ENCODE data around the gene MAST4. TPM values are rescaled to one million over a fixed set of nuclear protein-coding genes. Genes with fewer than 3 reads are reported as not detected.

MAST4 gene
- polyA plus RNA-seq (2011; rRNA removed) (11.6 and 13.2 TPM in 2 replicates), polyA minus RNA-seq (2011; rRNA and poly(A)+ RNA removed) (55.3 and 72.5 TPM in 2 replicates)

DNA sequence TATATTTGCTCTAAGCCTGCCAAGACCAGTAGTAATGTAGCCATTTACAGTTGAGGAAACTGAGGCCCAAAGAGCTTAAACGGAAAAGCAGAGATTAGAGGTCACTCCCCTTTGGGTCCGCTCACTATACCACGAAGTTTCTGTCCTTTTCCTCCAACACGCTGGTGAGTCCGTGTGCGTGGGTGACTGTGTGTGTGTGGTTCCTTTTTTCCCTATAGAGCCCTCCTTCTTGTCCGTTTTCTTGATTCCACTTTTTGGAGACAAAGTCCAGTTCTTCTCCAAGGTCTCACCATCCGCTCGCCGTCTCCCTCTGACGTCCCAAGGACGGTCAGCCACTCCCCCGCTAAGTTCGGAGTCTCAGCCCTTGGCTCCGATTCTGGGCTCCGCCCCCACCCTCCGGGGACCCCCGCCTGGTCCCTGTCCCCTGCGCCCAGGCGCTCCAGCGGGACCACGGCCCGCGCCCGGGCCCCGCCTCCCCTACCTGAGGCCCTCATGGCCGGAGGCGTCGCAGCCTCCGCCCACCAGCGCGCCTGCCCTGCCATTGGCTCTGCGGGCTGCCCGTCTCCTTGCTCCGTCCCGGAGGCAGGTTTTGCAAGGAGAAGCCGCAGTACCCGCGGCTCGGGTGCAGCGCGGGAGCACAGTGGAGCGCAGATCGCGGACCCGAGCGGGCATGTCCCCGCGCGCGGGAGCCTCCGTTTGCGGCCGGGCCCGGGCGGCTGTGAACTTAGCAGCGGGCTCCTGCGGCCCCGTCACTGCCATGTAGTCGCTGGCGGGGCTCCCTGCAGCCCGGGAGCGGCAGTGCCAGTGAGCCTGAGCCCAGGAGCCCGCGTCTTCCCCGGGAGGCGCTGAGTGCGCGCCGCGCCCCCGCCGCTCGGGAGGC is at the start of gene MAST4:
Gene MAST4, plus strand, starts transcription at position 638 of the 880 bp plus-strand sequence. CDS start 263 bp downstream, outside the sequence.
- POLR2A ChIA-PET = no interaction called here
- Histone ChIP-seq H3K27me3 (ENCODE audit: control insufficient read depth, insufficient read depth, low read length) (peaks cover 44% of the 10 kb centered on the region), H3K4me3 (ENCODE audit: low read depth, low read length) (peak within 1 kb of the TSS; percentile 57), H3K27ac (ENCODE audit: low read depth, low read length) (no peak within 1 kb of the TSS), H3K9me3 (ENCODE audit: control insufficient read depth, insufficient read depth, low read length) (no peaks in the 10 kb centered on the region)
- peak; percentile 37 for DNase-seq (ENCODE audit: low read depth, low spot score)
- CTCF ChIA-PET = no interaction called here
- TF ChIP-seq, protein P1, sequence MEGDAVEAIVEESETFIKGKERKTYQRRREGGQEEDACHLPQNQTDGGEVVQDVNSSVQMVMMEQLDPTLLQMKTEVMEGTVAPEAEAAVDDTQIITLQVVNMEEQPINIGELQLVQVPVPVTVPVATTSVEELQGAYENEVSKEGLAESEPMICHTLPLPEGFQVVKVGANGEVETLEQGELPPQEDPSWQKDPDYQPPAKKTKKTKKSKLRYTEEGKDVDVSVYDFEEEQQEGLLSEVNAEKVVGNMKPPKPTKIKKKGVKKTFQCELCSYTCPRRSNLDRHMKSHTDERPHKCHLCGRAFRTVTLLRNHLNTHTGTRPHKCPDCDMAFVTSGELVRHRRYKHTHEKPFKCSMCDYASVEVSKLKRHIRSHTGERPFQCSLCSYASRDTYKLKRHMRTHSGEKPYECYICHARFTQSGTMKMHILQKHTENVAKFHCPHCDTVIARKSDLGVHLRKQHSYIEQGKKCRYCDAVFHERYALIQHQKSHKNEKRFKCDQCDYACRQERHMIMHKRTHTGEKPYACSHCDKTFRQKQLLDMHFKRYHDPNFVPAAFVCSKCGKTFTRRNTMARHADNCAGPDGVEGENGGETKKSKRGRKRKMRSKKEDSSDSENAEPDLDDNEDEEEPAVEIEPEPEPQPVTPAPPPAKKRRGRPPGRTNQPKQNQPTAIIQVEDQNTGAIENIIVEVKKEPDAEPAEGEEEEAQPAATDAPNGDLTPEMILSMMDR (IDR thresholded peaks at IDR 0.05; ENCODE audit: low read depth, low read length) = no peak

DNA sequence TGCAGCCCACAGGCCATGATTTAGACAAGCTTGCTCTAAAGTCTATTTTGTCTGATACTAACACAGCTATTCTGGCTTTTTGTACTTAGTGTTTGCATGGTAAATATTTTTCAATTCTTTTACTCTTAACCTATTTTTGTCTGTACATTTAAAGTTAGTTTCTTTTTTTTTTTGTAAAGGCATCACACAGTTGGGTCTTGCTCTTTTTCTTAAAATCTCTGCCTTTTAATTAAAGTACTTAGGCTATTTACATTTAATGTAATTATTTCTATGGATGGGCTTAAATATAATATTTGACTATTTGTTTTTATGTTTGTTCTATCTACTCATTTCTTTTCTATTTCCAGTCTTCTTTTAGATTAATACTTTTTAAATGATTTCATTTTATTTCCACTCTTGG is 49.7 kb upstream of the MAST4 start:
- TF ChIP-seq, protein P1 (IDR thresholded peaks at IDR 0.05; ENCODE audit: low read depth, low read length) = no peak
- ChIA-PET CTCF (interaction anchor here (1.1 kb wide), 1 partner anchor 603 kb away, joined by 4 read pairs; no protein-coding TSS in a partner anchor), POLR2A (no interaction called here)
- Histone ChIP-seq H3K9me3 (ENCODE audit: control insufficient read depth, insufficient read depth, low read length) (no peaks in the 10 kb centered on the region), H3K27me3 (ENCODE audit: control insufficient read depth, insufficient read depth, low read length) (no peaks in the 10 kb centered on the region), H3K27ac (ENCODE audit: low read depth, low read length) (no peak overlapping the region), H3K4me3 (ENCODE audit: low read depth, low read length) (no peak overlapping the region)
- no peak for DNase-seq (ENCODE audit: low read depth, low spot score)

DNA sequence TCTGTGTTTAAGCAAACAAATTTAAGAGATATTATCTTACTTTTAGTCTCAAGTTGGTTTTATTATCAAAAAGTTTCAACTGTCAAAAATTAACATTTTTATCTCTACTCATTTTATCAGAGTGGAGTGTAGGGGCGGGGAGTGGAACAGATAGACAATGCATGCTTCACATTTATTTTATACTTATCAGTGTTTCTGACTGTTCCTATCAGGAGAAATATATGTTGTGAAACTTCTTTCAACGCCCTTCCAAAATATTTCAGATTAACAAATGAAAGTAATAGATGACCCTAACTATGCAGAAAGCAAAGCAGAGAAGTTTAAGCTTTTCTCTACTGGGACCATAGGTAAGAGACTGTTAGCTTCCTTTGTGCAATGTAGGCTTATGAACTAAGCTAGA is 44.9 kb upstream of the MAST4 start:
- ChIA-PET POLR2A (no interaction called here), CTCF (no interaction called here)
- H3K4me3 ChIP-seq (ENCODE audit: low read depth, low read length) = no peak overlapping the region
- DNase-seq (ENCODE audit: low read depth, low spot score) = no peak
- H3K27ac ChIP-seq (ENCODE audit: low read depth, low read length) = no peak overlapping the region
- TF ChIP-seq, protein P1 (IDR thresholded peaks at IDR 0.05; ENCODE audit: low read depth, low read length) = no peak
- H3K9me3 ChIP-seq (ENCODE audit: control insufficient read depth, insufficient read depth, low read length) = no peaks in the 10 kb centered on the region
- peaks cover 3% of the 10 kb centered on the region for H3K27me3 ChIP-seq (ENCODE audit: control insufficient read depth, insufficient read depth, low read length)

DNA sequence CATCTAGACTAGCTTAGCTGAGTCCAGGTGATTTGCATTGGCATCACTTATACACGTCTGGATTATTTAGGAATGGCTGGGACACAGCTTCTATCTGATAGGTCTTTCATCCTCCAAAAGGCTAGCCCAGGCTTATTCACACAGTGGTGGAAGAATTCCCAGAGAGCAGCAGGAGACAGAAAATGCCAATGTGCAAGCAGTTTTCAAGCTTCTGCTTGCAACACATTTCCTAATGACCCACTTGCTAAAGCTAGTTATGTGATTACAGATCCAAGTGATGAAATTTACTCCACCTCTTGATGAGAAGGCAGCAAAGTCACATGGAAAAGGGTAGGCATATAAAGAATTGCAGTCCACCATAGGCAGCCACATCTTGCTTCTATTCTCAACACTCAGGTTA is 44.2 kb upstream of the MAST4 start:
- Histone ChIP-seq H3K27me3 (ENCODE audit: control insufficient read depth, insufficient read depth, low read length) (peaks cover 3% of the 10 kb centered on the region), H3K4me3 (ENCODE audit: low read depth, low read length) (no peak overlapping the region), H3K9me3 (ENCODE audit: control insufficient read depth, insufficient read depth, low read length) (no peaks in the 10 kb centered on the region), H3K27ac (ENCODE audit: low read depth, low read length) (no peak overlapping the region)
- POLR2A ChIA-PET = no interaction called here
- TF ChIP-seq, protein P1 (IDR thresholded peaks at IDR 0.05; ENCODE audit: low read depth, low read length) = no peak
- no peak for DNase-seq (ENCODE audit: low read depth, low spot score)
- CTCF ChIA-PET = no interaction called here

DNA sequence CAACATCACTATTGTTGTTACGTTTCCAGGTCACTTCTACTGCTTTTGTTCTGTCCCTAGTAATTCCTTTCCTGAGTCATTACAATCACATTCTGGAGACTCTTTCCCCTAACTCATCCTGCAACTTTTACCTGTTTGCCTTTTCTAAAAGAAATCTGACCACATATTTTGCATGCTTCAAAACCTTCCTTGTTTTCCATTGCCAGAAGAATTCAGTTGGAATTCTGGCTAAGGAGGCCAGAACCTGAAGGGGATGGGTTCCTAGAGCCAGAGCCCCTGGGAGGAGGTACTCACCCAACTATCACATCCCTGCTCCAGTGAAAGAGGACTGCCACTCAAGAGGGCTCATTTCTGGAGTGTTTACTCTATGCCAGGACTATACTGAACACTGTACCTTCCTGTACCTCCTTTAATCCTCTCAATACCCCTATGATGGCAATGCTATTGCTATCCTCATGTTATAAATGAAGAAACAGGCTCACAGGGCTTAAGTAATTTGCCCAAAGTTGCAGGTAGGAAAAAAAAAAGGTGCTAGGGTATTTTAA is 42.8 kb upstream of the MAST4 start:
- ChIA-PET CTCF (no interaction called here), POLR2A (no interaction called here)
- TF ChIP-seq, protein P1 (IDR thresholded peaks at IDR 0.05; ENCODE audit: low read depth, low read length) = no peak

More for the DNA sequence above, 42.8 kb upstream of the MAST4 start:
- Histone ChIP-seq H3K27ac (ENCODE audit: low read depth, low read length) (no peak overlapping the region), H3K9me3 (ENCODE audit: control insufficient read depth, insufficient read depth, low read length) (no peaks in the 10 kb centered on the region), H3K27me3 (ENCODE audit: control insufficient read depth, insufficient read depth, low read length) (peaks cover 3% of the 10 kb centered on the region), H3K4me3 (ENCODE audit: low read depth, low read length) (no peak overlapping the region)
- no peak for DNase-seq (ENCODE audit: low read depth, low spot score)
